Esophagus squamous epithelium (tissue), 5 donors: ENCODE results near the gene KCNK5. TPM values are rescaled to one million over a fixed set of nuclear protein-coding genes. Genes with fewer than 3 reads are reported as not detected.

Experiments
- DNase-seq: peaks from one replicate; lab custom pipeline; 2025; lab: John Stamatoyannopoulos, UW
- H3K27ac ChIP-seq, 4 donors: fragments of 200-600 bp; sonication (generic); one replicate each; pipeline ENCODE4 v1.5.1; 2016 to 2019; ENCODE audit warnings: mild to moderate bottlenecking in 1 of 4
- H3K27me3 ChIP-seq, 4 donors: fragments of 200-600 bp; sonication (generic); 1 replicate in 3 of 4; 2 replicates in 1 of 4; pipeline versions ENCODE4 v1.5.1 to v1.6.0; 2017 to 2021; ENCODE audit warnings: antibody characterized with exemption in 1 of 4
- H3K36me3 ChIP-seq, 3 donors: fragments of 200-600 bp; sonication (generic); one replicate each; pipeline ENCODE4 v1.5.1; 2016 to 2019
- H3K4me1 ChIP-seq, 3 donors: fragments of 200-600 bp; sonication (generic); one replicate each; pipeline ENCODE4 v1.5.1; 2017 to 2019
- H3K4me3 ChIP-seq, 4 donors: fragments of 200-600 bp; sonication (generic); 1 replicate in 3 of 4; 2 replicates in 1 of 4; pipeline ENCODE4 v1.5.1; 2016 to 2019; ENCODE audit warnings: mild to moderate bottlenecking in 2 of 4, moderate library complexity in 1 of 4
- H3K9me3 ChIP-seq, 3 donors: fragments of 200-600 bp; sonication (generic); one replicate each; pipeline ENCODE4 v1.5.1; 2016 to 2019
- CTCF ChIP-seq, 6 experiments: fragments of 450-650 bp in 4 of 6; fragments of 200-600 bp in 2 of 6; sonication (generic) in 2 of 6; IDR thresholded peaks; one replicate each; pipeline ENCODE4 v1.5.1; 2016 to 2019; ENCODE audit warnings: antibody characterized with exemption in 6 of 6, mild to moderate bottlenecking in 4 of 6, moderate library complexity in 4 of 6
- POLR2A ChIP-seq, 4 donors: fragments of 450-650 bp; IDR thresholded peaks; one replicate each; pipeline ENCODE4 v1.6.1; 2017; ENCODE audit warnings: antibody characterized with exemption in 4 of 4, mild to moderate bottlenecking in 4 of 4, moderate library complexity in 3 of 4
- WGBS, 2 donors: methylation state at CpG; one replicate each; pipeline ENCODE4 v1.1.5; 2018; 5-methylcytosine and 5-hydroxymethylcytosine counted together
- intact Hi-C: fragments of 100-400 bp; cut with DNase I; formaldehyde crosslinking; loops from one replicate; pipeline ENCODE4 v1.15.0; 2022
- total RNA-seq, 4 donors: library from RNA; depleted of rRNA; stranded (reverse); fragments of >200 nt; gene quantifications; one replicate each; pipeline ENCODE4 v1.1.0, GENCODE V29; 2016
- donor health status: DM: yes; HTN: yes; CAD: no.

Gene KCNK5
- total RNA-seq, 4 donors from 2014 or later: 6.1 to 11.0 (median 8.7) TPM

DNA sequence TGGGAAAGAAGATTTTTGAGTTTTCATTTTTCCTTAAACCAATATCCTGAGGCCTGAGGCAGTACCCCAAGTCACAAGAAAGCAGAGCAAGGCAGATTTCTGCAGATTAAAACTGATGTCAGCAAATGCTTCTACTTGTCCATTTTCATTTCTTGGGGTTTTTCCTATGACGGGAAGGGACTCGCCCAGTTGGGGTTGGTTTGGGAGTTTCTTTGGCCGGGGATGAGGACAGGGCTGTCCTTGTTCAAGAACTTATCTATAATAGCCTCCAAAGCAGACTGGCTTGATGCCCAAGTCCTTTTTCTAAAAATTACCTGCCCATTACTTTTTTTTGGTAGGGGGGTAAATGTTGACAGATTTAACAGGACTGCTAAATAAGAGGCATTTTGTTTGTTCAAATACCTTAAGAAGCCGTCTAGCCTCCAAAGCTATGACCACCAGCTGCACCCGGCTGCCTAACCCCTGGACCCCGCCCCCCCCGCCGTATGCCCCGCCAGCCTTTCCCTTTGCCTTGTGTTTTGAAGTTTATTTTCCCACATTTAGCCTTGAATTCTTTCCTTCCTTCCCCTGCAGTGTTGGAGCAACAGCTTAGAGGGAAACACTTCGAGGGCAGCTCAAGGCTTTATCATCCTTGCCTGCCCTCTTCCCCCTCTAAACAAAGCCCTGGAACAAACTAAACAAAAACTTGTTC, 2.5 kb downstream of the KCNK5 start:
- Histone ChIP-seq H3K4me1 (peaks cover 0 to 68% (median 14%) of the 10 kb centered on the region in 3 donors), H3K27ac (peak overlapping the region; percentile 10 to 80 (median 46)), H3K4me3 (peak overlapping the region in 3 of 4 donors; percentile 55 to 79 (median 66)), H3K9me3 (no peaks in the 10 kb centered on the region), H3K27me3 (peaks cover 0 to 44% (median 0%) of the 10 kb centered on the region in 4 donors), H3K36me3 (no peaks in the 10 kb centered on the region)
- WGBS, 2 donors: 27 to 35% methylated on average over 10 of the region's 10 CpGs
- DNase-seq: no peak
- no peak for TF ChIP-seq CTCF (IDR thresholded peaks at IDR 0.05)
- TF ChIP-seq POLR2A (IDR thresholded peaks at IDR 0.05): no peak
- intact Hi-C loops: no loop called here

GRCh38 chr6:39225946-39226437, 3.3 kb downstream of the KCNK5 start:
- Histone ChIP-seq H3K9me3 (no peaks in the 10 kb centered on the region), H3K27ac (peak overlapping the region; percentile 1 to 80 (median 46)), H3K36me3 (no peaks in the 10 kb centered on the region), H3K4me1 (peaks cover 0 to 68% (median 14%) of the 10 kb centered on the region in 3 donors), H3K27me3 (peaks cover 0 to 44% (median 0%) of the 10 kb centered on the region in 4 donors), H3K4me3 (peak overlapping the region in 2 of 4 donors; percentile 66 to 79)
- intact Hi-C loops: no loop called here
- no peak for DNase-seq
- WGBS, 2 donors: 58 to 64% methylated on average over 6 of the region's 6 CpGs
- TF ChIP-seq CTCF (IDR thresholded peaks at IDR 0.05) (no peak), POLR2A (IDR thresholded peaks at IDR 0.05) (no peak)

GRCh38 chr6:39225543-39225942, 3.7 kb downstream of the KCNK5 start:
- no peak for DNase-seq
- H3K36me3 ChIP-seq: no peaks in the 10 kb centered on the region
- H3K4me1 ChIP-seq: peaks cover 0 to 68% (median 14%) of the 10 kb centered on the region in 3 donors
- no peak overlapping the region for H3K4me3 ChIP-seq
- intact Hi-C loops: no loop called here
- WGBS, 2 donors: 81 to 88% methylated on average over 3 of the region's 4 CpGs
- peak overlapping the region in 2 of 4 donors; percentile 74 to 80 for H3K27ac ChIP-seq
- peaks cover 0 to 44% (median 0%) of the 10 kb centered on the region in 4 donors for H3K27me3 ChIP-seq
- H3K9me3 ChIP-seq: no peaks in the 10 kb centered on the region
- TF ChIP-seq POLR2A (IDR thresholded peaks at IDR 0.05) (no peak), CTCF (IDR thresholded peaks at IDR 0.05) (no peak)

DNA sequence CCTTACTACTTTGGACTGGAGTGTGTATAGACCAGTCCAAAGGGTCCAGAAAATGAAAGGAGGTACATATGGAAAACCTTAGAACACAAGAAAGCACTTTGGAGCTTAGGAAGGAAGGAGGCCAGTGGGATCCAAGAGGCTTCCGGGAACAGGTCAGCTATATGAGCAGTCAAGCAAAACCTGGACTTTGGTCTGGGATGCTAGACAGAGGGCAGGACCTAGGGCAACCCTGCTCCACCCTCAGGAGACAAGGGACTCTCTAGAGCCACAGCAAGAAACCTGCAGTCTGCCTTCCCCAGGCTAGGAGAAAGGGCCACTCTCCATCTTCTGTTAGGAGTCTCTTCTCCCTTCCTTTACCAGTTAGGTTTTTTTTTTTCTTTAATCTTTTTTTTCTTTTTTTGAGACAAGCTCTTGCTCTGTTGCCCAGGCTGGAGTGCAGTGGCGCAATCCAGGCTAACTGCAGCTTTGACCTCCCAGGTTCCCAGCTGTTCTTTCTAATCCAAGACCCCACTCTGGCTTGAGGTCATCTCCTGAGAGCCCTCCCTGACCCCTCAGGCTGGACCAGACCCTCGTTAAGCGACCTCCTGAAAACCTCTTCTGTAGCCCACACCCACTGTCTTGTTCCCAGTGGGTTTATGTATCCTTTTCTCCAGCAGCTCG, 4.6 kb downstream of the KCNK5 start:
- Histone ChIP-seq H3K9me3 (no peaks in the 10 kb centered on the region), H3K27ac (no peak overlapping the region), H3K4me3 (no peak overlapping the region), H3K4me1 (peaks cover 0 to 70% (median 11%) of the 10 kb centered on the region in 3 donors), H3K36me3 (no peaks in the 10 kb centered on the region), H3K27me3 (peaks cover 0 to 44% (median 0%) of the 10 kb centered on the region in 4 donors)
- WGBS, 2 donors: 83 to 86% methylated on average over 5 of the region's 5 CpGs
- TF ChIP-seq CTCF (IDR thresholded peaks at IDR 0.05) (no peak), POLR2A (IDR thresholded peaks at IDR 0.05) (no peak)
- intact Hi-C loops: no loop called here
- DNase-seq: no peak

GRCh38 chr6:39224011-39224410, 5.3 kb downstream of the KCNK5 start:
- no peak overlapping the region for H3K4me3 ChIP-seq
- DNase-seq: no peak
- no peaks in the 10 kb centered on the region for H3K36me3 ChIP-seq
- peaks cover 0 to 38% (median 0%) of the 10 kb centered on the region in 4 donors for H3K27me3 ChIP-seq
- 45 to 50% methylated on average over 2 of the region's 2 CpGs for WGBS, 2 donors
- no peak overlapping the region for H3K27ac ChIP-seq
- intact Hi-C loops: no loop called here
- no peaks in the 10 kb centered on the region for H3K9me3 ChIP-seq
- TF ChIP-seq POLR2A (IDR thresholded peaks at IDR 0.05): no peak
- no peak for TF ChIP-seq CTCF (IDR thresholded peaks at IDR 0.05)
- peaks cover 0 to 70% (median 10%) of the 10 kb centered on the region in 3 donors for H3K4me1 ChIP-seq
